ENCODE results near the gene ODF2L. TPM values are rescaled to one million over a fixed set of nuclear protein-coding genes. Genes with fewer than 3 reads are reported as not detected.
"Not testable (repeated sequence)": the region's sequence is repeated elsewhere in the genome, so short reads cannot be mapped to it uniquely, and the experiment has no call there.

The ODF2L gene
- total RNA-seq, 1 experiment from 2014 or later: 44.8 TPM

GRCh38 chr1:86387916-86388627, 8.1 kb downstream of the ODF2L start:
- DNase-seq (ENCODE audit: low read depth): no peak

- DNase-seq (ENCODE audit: low read depth): peak; percentile 11
These were observed 13.2 kb downstream of the ODF2L start for GRCh38 chr1:86382878-86383277.

GRCh38 chr1:86381223-86381622, 14.9 kb downstream of the ODF2L start:
- no peak for DNase-seq (ENCODE audit: low read depth)

GRCh38 chr1:86380257-86380861, 15.8 kb downstream of the ODF2L start:
- peak; percentile 72 for DNase-seq (ENCODE audit: low read depth)

- DNase-seq (ENCODE audit: low read depth): no peak
These were observed 17.3 kb downstream of the ODF2L start for GRCh38 chr1:86378813-86379212.

GRCh38 chr1:86377341-86377740, 18.8 kb downstream of the ODF2L start:
- DNase-seq (ENCODE audit: low read depth): no peak

- DNase-seq (ENCODE audit: low read depth): no peak
These were observed 20.4 kb downstream of the ODF2L start for GRCh38 chr1:86375688-86376087.

GRCh38 chr1:86370601-86371022, 25.5 kb downstream of the ODF2L start:
- no peak for DNase-seq (ENCODE audit: low read depth)

GRCh38 chr1:86365896-86366295, 30.2 kb downstream of the ODF2L start:
- no peak for DNase-seq (ENCODE audit: low read depth)

GRCh38 chr1:86362807-86363206, 33.3 kb downstream of the ODF2L start:
- DNase-seq (ENCODE audit: low read depth): no peak

- DNase-seq (ENCODE audit: low read depth): no peak
These were observed 38.3 kb downstream of the ODF2L start for GRCh38 chr1:86357796-86358195.

- DNase-seq (ENCODE audit: low read depth): no peak
These were observed 39.9 kb downstream of the ODF2L start for GRCh38 chr1:86356247-86356646.

GRCh38 chr1:86352086-86352485, 44.0 kb downstream of the ODF2L start:
- no peak for DNase-seq (ENCODE audit: low read depth)

GRCh38 chr1:86350230-86350629, 45.9 kb downstream of the ODF2L start:
- DNase-seq (ENCODE audit: low read depth): not testable (repeated sequence)

- DNase-seq (ENCODE audit: low read depth): no peak
These were observed 49.7 kb downstream of the ODF2L start for GRCh38 chr1:86346388-86346787.

- no peak for DNase-seq (ENCODE audit: low read depth)
These were observed 51.1 kb downstream of the ODF2L start for GRCh38 chr1:86345042-86345441.

- peak; percentile 14 for DNase-seq (ENCODE audit: low read depth)
These were observed 56.2 kb downstream of the ODF2L start for GRCh38 chr1:86339906-86340305.

- DNase-seq (ENCODE audit: low read depth): no peak
These were observed 56.9 kb downstream of the ODF2L start for GRCh38 chr1:86339014-86339812.

- DNase-seq (ENCODE audit: low read depth): no peak
These were observed 60.2 kb downstream of the ODF2L start for GRCh38 chr1:86335916-86336315.

- DNase-seq (ENCODE audit: low read depth): no peak
These were observed 70.9 kb downstream of the ODF2L start for GRCh38 chr1:86325264-86325663.

GRCh38 chr1:86324130-86324822, 71.8 kb downstream of the ODF2L start:
- no peak for DNase-seq (ENCODE audit: low read depth)

- DNase-seq (ENCODE audit: low read depth): no peak
These were observed 73.9 kb downstream of the ODF2L start for GRCh38 chr1:86322241-86322640.
